ENCODE measurements around the gene TIGD6.

DNA sequence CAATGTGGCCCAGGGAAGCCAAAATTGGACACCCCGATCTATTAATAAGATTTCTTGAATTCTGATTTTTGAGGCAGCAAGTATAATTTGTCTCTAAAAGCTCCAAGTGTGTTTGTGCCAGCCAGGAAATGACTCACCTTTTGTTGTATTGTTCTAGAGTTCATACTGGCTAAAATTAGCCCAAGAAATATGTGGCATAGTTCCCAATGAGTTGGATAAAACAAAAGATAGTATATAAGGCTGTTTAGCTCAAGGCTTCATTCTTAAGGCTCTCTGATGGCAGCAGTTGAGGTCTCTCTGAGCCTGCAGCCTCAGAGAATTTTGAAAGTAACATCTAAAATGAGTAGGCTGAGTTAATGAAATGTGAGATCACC is 21.7 kb upstream of the TIGD6 start:
- TF ChIP-seq, protein P1, sequence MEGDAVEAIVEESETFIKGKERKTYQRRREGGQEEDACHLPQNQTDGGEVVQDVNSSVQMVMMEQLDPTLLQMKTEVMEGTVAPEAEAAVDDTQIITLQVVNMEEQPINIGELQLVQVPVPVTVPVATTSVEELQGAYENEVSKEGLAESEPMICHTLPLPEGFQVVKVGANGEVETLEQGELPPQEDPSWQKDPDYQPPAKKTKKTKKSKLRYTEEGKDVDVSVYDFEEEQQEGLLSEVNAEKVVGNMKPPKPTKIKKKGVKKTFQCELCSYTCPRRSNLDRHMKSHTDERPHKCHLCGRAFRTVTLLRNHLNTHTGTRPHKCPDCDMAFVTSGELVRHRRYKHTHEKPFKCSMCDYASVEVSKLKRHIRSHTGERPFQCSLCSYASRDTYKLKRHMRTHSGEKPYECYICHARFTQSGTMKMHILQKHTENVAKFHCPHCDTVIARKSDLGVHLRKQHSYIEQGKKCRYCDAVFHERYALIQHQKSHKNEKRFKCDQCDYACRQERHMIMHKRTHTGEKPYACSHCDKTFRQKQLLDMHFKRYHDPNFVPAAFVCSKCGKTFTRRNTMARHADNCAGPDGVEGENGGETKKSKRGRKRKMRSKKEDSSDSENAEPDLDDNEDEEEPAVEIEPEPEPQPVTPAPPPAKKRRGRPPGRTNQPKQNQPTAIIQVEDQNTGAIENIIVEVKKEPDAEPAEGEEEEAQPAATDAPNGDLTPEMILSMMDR (conservative IDR thresholded peaks at IDR 0.05; ENCODE audit: low read depth in 2 of 2): no peak
- TF ChIP-seq ZNF331 (CRISPR knock-in tag; IDR thresholded peaks at IDR 0.05; ENCODE audit: low read depth): no peak
- TF ChIP-seq POLR2AphosphoS5 (IDR thresholded peaks at IDR 0.05; ENCODE audit: low read depth): no peak
- TF ChIP-seq EZH2 (IDR thresholded peaks at IDR 0.05; ENCODE audit: low read depth, unreplicated experiment): no peak
- TF ChIP-seq EZH2phosphoT487 (IDR thresholded peaks at IDR 0.05; ENCODE audit: unreplicated experiment): no peak
- TF ChIP-seq, protein P2, sequence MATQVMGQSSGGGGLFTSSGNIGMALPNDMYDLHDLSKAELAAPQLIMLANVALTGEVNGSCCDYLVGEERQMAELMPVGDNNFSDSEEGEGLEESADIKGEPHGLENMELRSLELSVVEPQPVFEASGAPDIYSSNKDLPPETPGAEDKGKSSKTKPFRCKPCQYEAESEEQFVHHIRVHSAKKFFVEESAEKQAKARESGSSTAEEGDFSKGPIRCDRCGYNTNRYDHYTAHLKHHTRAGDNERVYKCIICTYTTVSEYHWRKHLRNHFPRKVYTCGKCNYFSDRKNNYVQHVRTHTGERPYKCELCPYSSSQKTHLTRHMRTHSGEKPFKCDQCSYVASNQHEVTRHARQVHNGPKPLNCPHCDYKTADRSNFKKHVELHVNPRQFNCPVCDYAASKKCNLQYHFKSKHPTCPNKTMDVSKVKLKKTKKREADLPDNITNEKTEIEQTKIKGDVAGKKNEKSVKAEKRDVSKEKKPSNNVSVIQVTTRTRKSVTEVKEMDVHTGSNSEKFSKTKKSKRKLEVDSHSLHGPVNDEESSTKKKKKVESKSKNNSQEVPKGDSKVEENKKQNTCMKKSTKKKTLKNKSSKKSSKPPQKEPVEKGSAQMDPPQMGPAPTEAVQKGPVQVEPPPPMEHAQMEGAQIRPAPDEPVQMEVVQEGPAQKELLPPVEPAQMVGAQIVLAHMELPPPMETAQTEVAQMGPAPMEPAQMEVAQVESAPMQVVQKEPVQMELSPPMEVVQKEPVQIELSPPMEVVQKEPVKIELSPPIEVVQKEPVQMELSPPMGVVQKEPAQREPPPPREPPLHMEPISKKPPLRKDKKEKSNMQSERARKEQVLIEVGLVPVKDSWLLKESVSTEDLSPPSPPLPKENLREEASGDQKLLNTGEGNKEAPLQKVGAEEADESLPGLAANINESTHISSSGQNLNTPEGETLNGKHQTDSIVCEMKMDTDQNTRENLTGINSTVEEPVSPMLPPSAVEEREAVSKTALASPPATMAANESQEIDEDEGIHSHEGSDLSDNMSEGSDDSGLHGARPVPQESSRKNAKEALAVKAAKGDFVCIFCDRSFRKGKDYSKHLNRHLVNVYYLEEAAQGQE (IDR thresholded peaks at IDR 0.05; ENCODE audit: unreplicated experiment): no peak
- no peak for TF ChIP-seq NANOG (IDR thresholded peaks at IDR 0.05; ENCODE audit: borderline replicate concordance)
- TF ChIP-seq ZNF114 (CRISPR knock-in tag; IDR thresholded peaks at IDR 0.05): no peak
- no peak for TF ChIP-seq JUNB (IDR thresholded peaks at IDR 0.05; ENCODE audit: unreplicated experiment)

Measured in GM23338 (cell line).